Measurements from ENCODE around the gene RASAL3. TPM values are rescaled to one million over a fixed set of nuclear protein-coding genes. Genes with fewer than 3 reads are reported as not detected.

RASAL3 gene
- total RNA-seq, 6 donors from 2014 or later: 7.1 to 48.2 (median 16.7) TPM

DNA sequence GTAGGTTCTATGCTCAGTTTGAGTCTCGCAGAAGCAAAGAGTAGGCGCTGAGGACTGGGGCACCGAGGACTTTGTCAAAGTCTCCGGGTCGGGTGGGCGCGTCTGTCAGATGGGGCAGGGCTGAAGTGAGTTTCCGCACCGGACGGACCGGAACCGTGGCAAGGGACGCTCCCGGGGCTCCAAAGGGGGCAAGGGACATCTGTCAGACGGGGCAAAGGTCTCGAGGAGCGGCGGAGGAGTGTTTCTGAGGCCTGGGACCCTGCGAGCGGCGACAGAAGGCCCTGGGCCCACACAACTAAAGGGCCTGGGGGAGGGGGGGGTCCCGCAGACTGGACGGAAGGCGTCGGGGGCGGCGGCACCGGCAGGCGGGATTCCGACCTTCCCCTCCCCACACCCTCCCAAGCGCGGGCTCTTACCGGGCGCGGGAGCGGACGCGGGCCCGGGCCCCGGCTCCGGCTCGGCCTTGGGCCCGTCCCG, 32.3 kb downstream of the RASAL3 start:
- no peak for ATAC-seq (ENCODE audit: low FRiP score in 2 of 2)
- DNase-seq: no peak
- peak overlapping the region; percentile 67 to 92 (median 73) for H3K27ac ChIP-seq
- H3K9me3 ChIP-seq: no peaks in the 10 kb centered on the region
- 0 to 1% methylated on average over 21 of the region's 44 CpGs for WGBS, 2 donors
- H3K4me3 ChIP-seq: peak overlapping the region; percentile 84 to 99 (median 94)
- peaks cover 0 to 33% (median 17%) of the 10 kb centered on the region in 4 donors for H3K36me3 ChIP-seq
- TF ChIP-seq POLR2A (IDR thresholded peaks at IDR 0.05) (no peak), EP300 (IDR thresholded peaks at IDR 0.05) (no peak), POLR2AphosphoS5 (IDR thresholded peaks at IDR 0.05) (no peak)
- TF ChIP-seq, protein P1, sequence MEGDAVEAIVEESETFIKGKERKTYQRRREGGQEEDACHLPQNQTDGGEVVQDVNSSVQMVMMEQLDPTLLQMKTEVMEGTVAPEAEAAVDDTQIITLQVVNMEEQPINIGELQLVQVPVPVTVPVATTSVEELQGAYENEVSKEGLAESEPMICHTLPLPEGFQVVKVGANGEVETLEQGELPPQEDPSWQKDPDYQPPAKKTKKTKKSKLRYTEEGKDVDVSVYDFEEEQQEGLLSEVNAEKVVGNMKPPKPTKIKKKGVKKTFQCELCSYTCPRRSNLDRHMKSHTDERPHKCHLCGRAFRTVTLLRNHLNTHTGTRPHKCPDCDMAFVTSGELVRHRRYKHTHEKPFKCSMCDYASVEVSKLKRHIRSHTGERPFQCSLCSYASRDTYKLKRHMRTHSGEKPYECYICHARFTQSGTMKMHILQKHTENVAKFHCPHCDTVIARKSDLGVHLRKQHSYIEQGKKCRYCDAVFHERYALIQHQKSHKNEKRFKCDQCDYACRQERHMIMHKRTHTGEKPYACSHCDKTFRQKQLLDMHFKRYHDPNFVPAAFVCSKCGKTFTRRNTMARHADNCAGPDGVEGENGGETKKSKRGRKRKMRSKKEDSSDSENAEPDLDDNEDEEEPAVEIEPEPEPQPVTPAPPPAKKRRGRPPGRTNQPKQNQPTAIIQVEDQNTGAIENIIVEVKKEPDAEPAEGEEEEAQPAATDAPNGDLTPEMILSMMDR (IDR thresholded peaks at IDR 0.05): no peak
- H3K27me3 ChIP-seq: no peaks in the 10 kb centered on the region
- peaks cover 21 to 44% (median 32%) of the 10 kb centered on the region in 4 donors for H3K4me1 ChIP-seq

DNA sequence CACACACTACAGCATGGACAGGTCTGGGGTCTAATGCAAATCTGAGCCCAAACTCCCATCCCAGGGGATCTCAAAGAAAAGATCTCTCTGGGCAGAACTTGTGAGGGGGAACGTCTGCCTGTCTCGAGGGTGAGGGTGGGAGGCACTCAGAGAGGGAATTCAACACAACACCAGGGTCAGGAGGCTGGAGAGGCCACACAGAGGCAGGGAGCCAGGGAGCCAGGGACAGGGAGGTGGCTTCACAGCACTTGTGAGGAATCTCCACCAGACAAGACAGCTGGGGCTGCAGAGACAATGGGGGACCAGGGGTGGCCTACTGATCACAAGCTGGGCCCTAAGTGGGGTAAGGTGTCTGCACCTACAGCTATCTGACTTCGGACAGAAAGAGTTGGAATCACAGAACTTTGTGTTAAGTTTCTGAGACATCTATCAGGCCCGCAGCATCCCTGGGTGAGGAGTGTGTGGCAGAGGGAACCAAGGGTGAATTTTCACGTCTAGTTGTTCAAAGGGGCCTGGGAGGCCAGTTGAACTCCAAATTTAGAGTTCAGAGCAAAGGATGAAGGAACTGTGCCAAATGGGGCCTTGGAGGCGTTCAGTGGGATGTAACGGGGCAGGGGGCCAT, 32.8 kb downstream of the RASAL3 start:
- H3K4me1 ChIP-seq: peaks cover 21 to 44% (median 32%) of the 10 kb centered on the region in 4 donors
- no peaks in the 10 kb centered on the region for H3K9me3 ChIP-seq
- peak overlapping the region in 3 of 4 donors; percentile 73 to 92 (median 73) for H3K27ac ChIP-seq
- WGBS, 2 donors: 17 to 24% methylated on average over 7 of the region's 7 CpGs
- H3K36me3 ChIP-seq: peaks cover 3 to 38% (median 21%) of the 10 kb centered on the region in 4 donors
- H3K27me3 ChIP-seq: no peaks in the 10 kb centered on the region
- DNase-seq (no peak), ATAC-seq (ENCODE audit: low FRiP score in 2 of 2) (no peak)
- TF ChIP-seq EP300 (IDR thresholded peaks at IDR 0.05) (no peak), POLR2A (IDR thresholded peaks at IDR 0.05) (no peak)
- TF ChIP-seq, protein P1 (IDR thresholded peaks at IDR 0.05): no peak
- H3K4me3 ChIP-seq: peak overlapping the region; percentile 84 to 99 (median 94)

DNA sequence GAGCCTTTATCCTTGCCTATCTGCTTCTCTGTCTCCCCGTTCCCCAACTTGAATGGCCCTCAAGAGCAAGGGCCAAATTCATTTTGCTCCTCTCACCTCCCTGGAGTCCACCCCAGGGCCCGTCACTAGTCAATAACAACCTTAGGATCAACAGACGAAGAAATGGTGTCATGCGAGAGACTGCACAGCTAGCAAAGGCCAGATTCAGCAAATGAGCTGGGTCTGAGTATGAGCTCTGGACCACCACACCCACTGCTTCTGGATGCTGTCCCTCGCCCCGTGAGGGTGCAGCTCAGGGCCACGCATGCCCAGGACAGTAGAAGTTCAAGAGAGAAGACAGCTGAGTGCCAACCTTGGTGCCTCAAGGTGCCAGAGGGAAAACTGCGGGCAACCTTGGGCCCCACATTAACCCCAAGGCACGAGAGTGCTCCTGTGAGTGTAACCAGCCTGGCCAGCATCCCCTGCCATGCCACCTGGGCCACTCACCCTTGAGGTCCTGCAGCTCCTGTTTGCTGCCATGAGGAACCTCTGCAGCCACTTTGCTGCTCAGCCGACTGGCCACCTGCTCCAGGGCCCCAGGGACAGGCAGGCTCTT, 33.7 kb downstream of the RASAL3 start:
- Histone ChIP-seq H3K4me3 (peak overlapping the region in 1 of 4 donors; percentile 99), H3K9me3 (no peaks in the 10 kb centered on the region), H3K27ac (no peak overlapping the region), H3K27me3 (no peaks in the 10 kb centered on the region), H3K36me3 (peaks cover 3 to 43% (median 27%) of the 10 kb centered on the region in 4 donors), H3K4me1 (peaks cover 21 to 44% (median 32%) of the 10 kb centered on the region in 4 donors)
- DNase-seq (no peak), ATAC-seq (ENCODE audit: low FRiP score in 2 of 2) (no peak)
- no peak for TF ChIP-seq EP300 (IDR thresholded peaks at IDR 0.05)
- no peak for TF ChIP-seq POLR2AphosphoS5 (IDR thresholded peaks at IDR 0.05)
- no peak for TF ChIP-seq POLR2A (IDR thresholded peaks at IDR 0.05)
- TF ChIP-seq, protein P1 (IDR thresholded peaks at IDR 0.05): no peak
- 86 to 89% methylated on average over 10 of the region's 10 CpGs for WGBS, 2 donors

DNA sequence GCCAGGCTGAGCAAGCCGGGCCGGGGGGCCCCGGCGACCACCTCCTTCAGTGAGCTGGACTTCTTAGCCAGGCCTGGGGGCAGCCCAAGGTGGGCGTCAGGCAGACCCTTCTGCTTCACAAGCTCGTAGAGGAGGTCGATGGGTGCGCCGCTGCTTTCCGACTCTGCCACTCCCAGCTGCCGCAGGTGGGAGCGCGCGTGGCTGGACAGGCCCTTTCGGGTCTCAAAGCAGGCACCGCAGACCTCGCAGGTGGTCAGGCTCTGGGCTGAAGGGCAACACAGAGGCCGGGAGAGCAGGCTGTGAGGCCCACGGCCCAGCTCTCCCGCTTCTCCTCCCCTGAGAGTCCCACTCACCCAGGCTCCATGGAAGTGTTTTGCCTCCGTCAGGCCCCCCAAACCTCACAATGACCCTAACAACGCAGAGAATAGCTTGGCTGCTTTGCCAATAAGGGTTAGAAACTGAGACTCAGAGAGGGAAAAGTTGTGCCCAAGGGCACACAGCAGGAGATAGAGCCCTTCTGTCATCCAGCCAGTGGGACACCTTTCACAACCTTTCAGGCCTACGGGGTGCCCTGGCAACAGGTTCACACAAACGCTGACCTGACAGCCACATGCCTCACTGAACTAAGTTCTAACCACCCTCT, 34.4 kb downstream of the RASAL3 start:
- Histone ChIP-seq H3K36me3 (peaks cover 7 to 50% (median 32%) of the 10 kb centered on the region in 4 donors), H3K4me3 (no peak overlapping the region), H3K27me3 (no peaks in the 10 kb centered on the region), H3K27ac (no peak overlapping the region), H3K4me1 (peaks cover 21 to 44% (median 32%) of the 10 kb centered on the region in 4 donors), H3K9me3 (no peaks in the 10 kb centered on the region)
- WGBS, 2 donors: 85 to 88% methylated on average over 6 to 22 of the region's 24 CpGs
- DNase-seq (no peak), ATAC-seq (ENCODE audit: low FRiP score in 2 of 2) (no peak)
- TF ChIP-seq, protein P1 (IDR thresholded peaks at IDR 0.05): no peak
- no peak for TF ChIP-seq EP300 (IDR thresholded peaks at IDR 0.05)
- TF ChIP-seq POLR2A (IDR thresholded peaks at IDR 0.05): no peak
- TF ChIP-seq POLR2AphosphoS5 (IDR thresholded peaks at IDR 0.05): no peak

Measured in upper lobe of left lung (tissue), 6 donors.